Uterus (tissue), 4 donors: Measurements from ENCODE around the gene RASGEF1C. TPM values are rescaled to one million over a fixed set of nuclear protein-coding genes. Genes with fewer than 3 reads are reported as not detected.

ENCODE experiments used
- DNase-seq, 2 donors: peaks; one replicate each; pipeline ENCODE4 v3.0.0-alpha.2; 2019 to 2020
- H3K27ac ChIP-seq, 2 donors: fragments of 200-600 bp; sonication (generic); 1 replicate in 1 of 2; 2 replicates in 1 of 2; pipeline ENCODE4 v1.5.1; 2016 to 2018
- H3K27me3 ChIP-seq, 2 donors: fragments of 200-600 bp; sonication (generic); one replicate each; pipeline ENCODE4 v1.5.1; 2018 to 2019; ENCODE audit warnings: control low read depth in 1 of 2
- H3K36me3 ChIP-seq, 2 donors: fragments of 200-600 bp; sonication (generic); one replicate each; pipeline ENCODE4 v1.5.1; 2019; ENCODE audit warnings: control low read depth in 1 of 2
- H3K4me1 ChIP-seq, 2 donors: fragments of 200-600 bp; sonication (generic); one replicate each; pipeline ENCODE4 v1.5.1; 2018 to 2019; ENCODE audit warnings: control low read depth in 1 of 2
- H3K4me3 ChIP-seq, 2 donors: fragments of 200-600 bp; sonication (generic); 1 replicate in 1 of 2; 2 replicates in 1 of 2; pipeline ENCODE4 v1.5.1; 2018 to 2019; ENCODE audit warnings: mild to moderate bottlenecking in 1 of 2
- H3K9me3 ChIP-seq, 2 donors: fragments of 200-600 bp; sonication (generic); one replicate each; pipeline ENCODE4 v1.5.1; 2019; ENCODE audit warnings: control low read depth in 1 of 2
- POLR2A ChIP-seq, 2 donors: fragments of 450-650 bp; IDR thresholded peaks; one replicate each; pipeline ENCODE4 v1.6.1; 2016; ENCODE audit warnings: antibody characterized with exemption in 2 of 2, mild to moderate bottlenecking in 1 of 2, moderate library complexity in 1 of 2
- intact Hi-C: fragments of 100-400 bp; cut with DNase I; formaldehyde crosslinking; loops from one replicate; pipeline ENCODE4 v1.15.1; 2023; ENCODE audit warnings: low total_unique reads
- total RNA-seq, 4 donors: library from RNA; depleted of rRNA in 3 of 4; stranded (reverse); fragments of >200 nt in 3 of 4; gene quantifications; one replicate each; pipeline versions ENCODE4 v1.1.0 to v1.2.4, GENCODE V29; 2014 to 2023
- TF ChIP-seq, protein P1 (sequence below), 4 experiments: fragments of 200-600 bp in 2 of 4; fragments of 450-650 bp in 2 of 4; sonication (generic) in 2 of 4; IDR thresholded peaks; one replicate each; pipeline ENCODE4 v1.5.1; 2016 to 2019; ENCODE audit warnings: antibody characterized with exemption in 4 of 4, mild to moderate bottlenecking in 2 of 4, moderate library complexity in 1 of 4
- donor health status: DM: yes; HTN: yes; CAD: no.

The RASGEF1C gene
- total RNA-seq, 4 donors from 2014 or later: 1.2 TPM; not detected in 3

DNA sequence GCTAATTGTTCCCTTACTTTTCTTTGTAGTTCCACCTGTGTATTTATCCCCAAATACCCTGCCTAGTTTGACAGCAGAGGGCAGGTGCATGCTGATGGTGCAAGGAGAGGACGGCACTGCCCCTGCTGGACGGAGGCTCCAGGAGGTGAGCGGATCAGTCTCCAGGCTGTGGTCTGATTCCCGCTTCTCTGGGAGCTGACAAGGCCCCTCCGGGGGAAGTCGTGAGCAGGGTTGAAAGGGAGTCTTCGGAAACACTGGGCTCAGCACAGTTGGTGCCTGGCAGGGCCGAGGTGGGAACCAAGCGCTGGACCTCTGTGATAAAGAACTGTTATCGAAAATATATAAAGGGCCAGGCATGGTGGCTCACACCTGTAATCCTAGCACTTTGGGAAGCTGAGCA is 52.9 kb downstream of the RASGEF1C start:
- TF ChIP-seq, protein P1, sequence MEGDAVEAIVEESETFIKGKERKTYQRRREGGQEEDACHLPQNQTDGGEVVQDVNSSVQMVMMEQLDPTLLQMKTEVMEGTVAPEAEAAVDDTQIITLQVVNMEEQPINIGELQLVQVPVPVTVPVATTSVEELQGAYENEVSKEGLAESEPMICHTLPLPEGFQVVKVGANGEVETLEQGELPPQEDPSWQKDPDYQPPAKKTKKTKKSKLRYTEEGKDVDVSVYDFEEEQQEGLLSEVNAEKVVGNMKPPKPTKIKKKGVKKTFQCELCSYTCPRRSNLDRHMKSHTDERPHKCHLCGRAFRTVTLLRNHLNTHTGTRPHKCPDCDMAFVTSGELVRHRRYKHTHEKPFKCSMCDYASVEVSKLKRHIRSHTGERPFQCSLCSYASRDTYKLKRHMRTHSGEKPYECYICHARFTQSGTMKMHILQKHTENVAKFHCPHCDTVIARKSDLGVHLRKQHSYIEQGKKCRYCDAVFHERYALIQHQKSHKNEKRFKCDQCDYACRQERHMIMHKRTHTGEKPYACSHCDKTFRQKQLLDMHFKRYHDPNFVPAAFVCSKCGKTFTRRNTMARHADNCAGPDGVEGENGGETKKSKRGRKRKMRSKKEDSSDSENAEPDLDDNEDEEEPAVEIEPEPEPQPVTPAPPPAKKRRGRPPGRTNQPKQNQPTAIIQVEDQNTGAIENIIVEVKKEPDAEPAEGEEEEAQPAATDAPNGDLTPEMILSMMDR (IDR thresholded peaks at IDR 0.05): no peak
- TF ChIP-seq POLR2A (IDR thresholded peaks at IDR 0.05): no peak
- intact Hi-C loops: no loop called here
- no peaks in the 10 kb centered on the region for H3K4me1 ChIP-seq
- no peaks in the 10 kb centered on the region for H3K9me3 ChIP-seq
- no peak overlapping the region for H3K4me3 ChIP-seq
- H3K36me3 ChIP-seq: no peaks in the 10 kb centered on the region
- no peak overlapping the region for H3K27ac ChIP-seq
- H3K27me3 ChIP-seq: no peaks in the 10 kb centered on the region
- DNase-seq: no peak

- no peaks in the 10 kb centered on the region for H3K9me3 ChIP-seq
- no peak overlapping the region for H3K27ac ChIP-seq
- no peaks in the 10 kb centered on the region for H3K27me3 ChIP-seq
- no peaks in the 10 kb centered on the region for H3K36me3 ChIP-seq
- TF ChIP-seq, protein P1 (IDR thresholded peaks at IDR 0.05): no peak
- no peak for TF ChIP-seq POLR2A (IDR thresholded peaks at IDR 0.05)
- DNase-seq: no peak
- no peaks in the 10 kb centered on the region for H3K4me1 ChIP-seq
- intact Hi-C loops: no loop called here
- H3K4me3 ChIP-seq: no peak overlapping the region
Measured at GRCh38 chr5:180155365-180155926, 53.6 kb downstream of the RASGEF1C start.

DNA sequence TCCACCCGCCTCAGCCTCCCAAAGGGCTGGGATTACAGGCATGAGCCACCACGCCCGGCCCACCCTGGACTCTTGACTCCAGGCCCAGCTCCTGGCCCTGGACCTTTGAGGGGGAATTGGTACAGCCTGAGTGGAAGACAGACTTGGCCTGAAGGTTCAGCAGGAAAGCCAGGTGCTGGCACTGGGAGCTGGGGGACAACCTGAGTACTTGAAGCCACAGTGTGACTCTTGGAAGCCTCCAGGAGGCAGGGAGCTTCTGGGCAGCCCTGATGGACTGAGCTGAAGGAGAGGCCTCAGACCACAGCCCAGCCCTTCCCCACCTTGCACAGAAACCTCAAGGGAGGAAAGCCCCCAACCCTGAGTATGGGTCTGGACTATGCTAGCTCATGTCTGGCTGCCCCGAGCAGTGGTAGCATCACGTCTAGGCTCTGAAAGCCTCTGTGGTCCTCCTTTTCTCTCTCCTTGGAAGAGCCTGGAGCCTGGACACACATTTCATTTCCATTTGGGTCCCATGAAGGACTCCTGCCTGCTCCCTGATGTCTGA is 54.1 kb downstream of the RASGEF1C start:
- intact Hi-C loops: no loop called here
- H3K9me3 ChIP-seq: no peaks in the 10 kb centered on the region
- DNase-seq: no peak
- H3K4me3 ChIP-seq: no peak overlapping the region
- H3K27me3 ChIP-seq: no peaks in the 10 kb centered on the region
- H3K36me3 ChIP-seq: no peaks in the 10 kb centered on the region
- TF ChIP-seq, protein P1 (IDR thresholded peaks at IDR 0.05): no peak
- TF ChIP-seq POLR2A (IDR thresholded peaks at IDR 0.05): no peak
- H3K4me1 ChIP-seq: no peaks in the 10 kb centered on the region
- no peak overlapping the region for H3K27ac ChIP-seq

- Histone ChIP-seq H3K27ac (no peak overlapping the region), H3K4me3 (no peak overlapping the region), H3K9me3 (no peaks in the 10 kb centered on the region), H3K36me3 (no peaks in the 10 kb centered on the region), H3K4me1 (no peaks in the 10 kb centered on the region), H3K27me3 (no peaks in the 10 kb centered on the region)
- no peak for TF ChIP-seq POLR2A (IDR thresholded peaks at IDR 0.05)
- TF ChIP-seq, protein P1 (IDR thresholded peaks at IDR 0.05): no peak
- intact Hi-C loops: no loop called here
- no peak for DNase-seq
Measured at GRCh38 chr5:180153991-180154390, 55.0 kb downstream of the RASGEF1C start.

GRCh38 chr5:180153099-180153498 is 55.9 kb downstream of the RASGEF1C start:
- H3K4me1 ChIP-seq: no peaks in the 10 kb centered on the region
- intact Hi-C loops: no loop called here
- no peak overlapping the region for H3K27ac ChIP-seq
- no peaks in the 10 kb centered on the region for H3K9me3 ChIP-seq
- H3K4me3 ChIP-seq: no peak overlapping the region
- TF ChIP-seq POLR2A (IDR thresholded peaks at IDR 0.05): no peak
- TF ChIP-seq, protein P1 (IDR thresholded peaks at IDR 0.05): no peak
- no peaks in the 10 kb centered on the region for H3K36me3 ChIP-seq
- no peak for DNase-seq
- H3K27me3 ChIP-seq: no peaks in the 10 kb centered on the region
